Measurements from ENCODE around the gene REV1. TPM values are rescaled to one million over a fixed set of nuclear protein-coding genes. Genes with fewer than 3 reads are reported as not detected.
"Not testable (repeated sequence)": the region's sequence is repeated elsewhere in the genome, so short reads cannot be mapped to it uniquely, and the experiment has no call there.

Gene REV1
- total RNA-seq, 1 donor from 2014 or later = 24.4 TPM

DNA sequence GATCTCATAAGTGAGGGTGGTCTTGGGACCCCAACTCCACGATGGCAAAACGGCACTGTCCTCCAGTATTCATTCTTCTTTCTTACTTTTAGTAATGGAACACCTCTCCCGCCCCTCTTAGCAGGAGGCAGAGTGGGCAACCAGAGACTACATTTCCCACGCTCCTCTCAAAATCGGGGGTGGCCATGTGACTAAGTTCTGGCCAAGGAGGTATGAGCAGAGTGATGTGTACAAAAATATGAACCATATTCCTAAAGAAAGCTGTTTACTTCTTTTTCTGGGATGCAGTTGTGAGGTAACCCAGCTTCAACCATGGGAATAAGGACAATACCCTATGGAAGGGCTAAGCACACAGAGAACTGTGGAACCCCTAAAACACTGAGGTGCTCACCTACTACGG, 12.8 kb downstream of the REV1 start:
- H3K9ac ChIP-seq (ENCODE audit: low read length) = no peak overlapping the region
- H3K36me3 ChIP-seq (ENCODE audit: insufficient read depth, low read length) = no peaks in the 10 kb centered on the region
- no peak overlapping the region for H3K4me3 ChIP-seq (ENCODE audit: insufficient read depth, low read depth, low read length)
- no peaks in the 10 kb centered on the region for H3K9me3 ChIP-seq (ENCODE audit: insufficient read depth, low read depth, low read length)
- Mint-ChIP-seq H3K27me3 (ENCODE audit: low read depth, unreplicated experiment) (no peaks in the 10 kb centered on the region), H3K9me3 (ENCODE audit: unreplicated experiment) (no peaks in the 10 kb centered on the region), H3K4me1 (ENCODE audit: low read depth, unreplicated experiment) (peaks cover 24% of the 10 kb centered on the region), H3K4me3 (ENCODE audit: unreplicated experiment) (no peak overlapping the region), H3K27ac (ENCODE audit: unreplicated experiment) (peak overlapping the region; percentile 51), H3K36me3 (ENCODE audit: low read depth, unreplicated experiment) (no peaks in the 10 kb centered on the region)
- no peak overlapping the region for H3K4me2 ChIP-seq (ENCODE audit: low read length)
- peaks cover 98% of the 10 kb centered on the region for H3K79me2 ChIP-seq (ENCODE audit: insufficient read depth, low read length)
- peaks cover 47% of the 10 kb centered on the region for H4K20me1 ChIP-seq (ENCODE audit: insufficient read depth, low read length)
- H3K4me1 ChIP-seq (ENCODE audit: insufficient read depth, low read length) = peaks cover 6% of the 10 kb centered on the region
- no peaks in the 10 kb centered on the region for H3K27me3 ChIP-seq (ENCODE audit: insufficient read depth, low read length)
- H3K27ac ChIP-seq (ENCODE audit: low read depth, low read length) = no peak overlapping the region
- no peak overlapping the region for H2AFZ ChIP-seq (ENCODE audit: low read depth, low read length)
- no peak for DNase-seq (ENCODE audit: low read depth)
- no peak for TF ChIP-seq EZH2 (IDR thresholded peaks at IDR 0.05; ENCODE audit: insufficient read depth, low read length)
- no peak for TF ChIP-seq CTCF (IDR thresholded peaks at IDR 0.05; ENCODE audit: insufficient read depth, low read depth, low read length)
- FAIRE-seq = no peak

- no peak for FAIRE-seq
- Histone ChIP-seq H3K4me3 (ENCODE audit: insufficient read depth, low read depth, low read length) (no peak overlapping the region), H3K79me2 (ENCODE audit: insufficient read depth, low read length) (peaks cover 98% of the 10 kb centered on the region), H3K9ac (ENCODE audit: low read length) (no peak overlapping the region), H3K27ac (ENCODE audit: low read depth, low read length) (no peak overlapping the region), H2AFZ (ENCODE audit: low read depth, low read length) (no peak overlapping the region), H3K4me1 (ENCODE audit: insufficient read depth, low read length) (peaks cover 6% of the 10 kb centered on the region), H3K9me3 (ENCODE audit: insufficient read depth, low read depth, low read length) (no peaks in the 10 kb centered on the region), H3K36me3 (ENCODE audit: insufficient read depth, low read length) (no peaks in the 10 kb centered on the region), H4K20me1 (ENCODE audit: insufficient read depth, low read length) (peaks cover 42% of the 10 kb centered on the region), H3K27me3 (ENCODE audit: insufficient read depth, low read length) (no peaks in the 10 kb centered on the region), H3K4me2 (ENCODE audit: low read length) (no peak overlapping the region)
- Mint-ChIP-seq H3K4me3 (ENCODE audit: unreplicated experiment) (no peak overlapping the region), H3K9me3 (ENCODE audit: unreplicated experiment) (no peaks in the 10 kb centered on the region), H3K4me1 (ENCODE audit: low read depth, unreplicated experiment) (peaks cover 23% of the 10 kb centered on the region), H3K27ac (ENCODE audit: unreplicated experiment) (peak overlapping the region; percentile 51), H3K36me3 (ENCODE audit: low read depth, unreplicated experiment) (no peaks in the 10 kb centered on the region), H3K27me3 (ENCODE audit: low read depth, unreplicated experiment) (no peaks in the 10 kb centered on the region)
- TF ChIP-seq EZH2 (IDR thresholded peaks at IDR 0.05; ENCODE audit: insufficient read depth, low read length) (no peak), CTCF (IDR thresholded peaks at IDR 0.05; ENCODE audit: insufficient read depth, low read depth, low read length) (no peak)
- no peak for DNase-seq (ENCODE audit: low read depth)
These were observed 13.2 kb downstream of the REV1 start for GRCh38 chr2:99476629-99477028.

DNA sequence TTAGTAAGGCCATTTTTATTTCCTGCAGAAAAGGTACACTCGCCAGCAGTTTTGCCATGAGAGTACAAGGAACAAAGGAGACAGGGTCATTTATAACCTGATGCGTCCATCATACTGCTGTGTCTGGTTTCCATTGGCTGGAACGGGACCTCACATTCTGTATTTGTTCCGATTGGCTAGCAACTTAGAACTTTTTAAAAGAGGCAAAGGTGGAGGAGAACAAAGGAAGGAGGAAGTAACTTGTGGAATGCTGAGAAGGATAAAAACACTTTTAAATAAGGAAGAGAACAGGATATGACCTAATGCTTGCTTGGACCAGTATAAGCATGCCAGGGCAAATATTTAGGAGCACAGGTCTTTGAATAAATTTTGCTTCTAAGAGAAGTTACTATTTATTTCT, 14.7 kb downstream of the REV1 start:
- not testable (repeated sequence) for H3K4me3 ChIP-seq (ENCODE audit: insufficient read depth, low read depth, low read length); H3K9me3 Mint-ChIP-seq (ENCODE audit: unreplicated experiment); H2AFZ ChIP-seq (ENCODE audit: low read depth, low read length); H3K36me3 Mint-ChIP-seq (ENCODE audit: low read depth, unreplicated experiment); H3K4me1 ChIP-seq (ENCODE audit: insufficient read depth, low read length); H3K27me3 Mint-ChIP-seq (ENCODE audit: low read depth, unreplicated experiment); H3K9ac ChIP-seq (ENCODE audit: low read length); DNase-seq (ENCODE audit: low read depth); H3K4me3 Mint-ChIP-seq (ENCODE audit: unreplicated experiment); H3K36me3 ChIP-seq (ENCODE audit: insufficient read depth, low read length); H3K27me3 ChIP-seq (ENCODE audit: insufficient read depth, low read length); H3K9me3 ChIP-seq (ENCODE audit: insufficient read depth, low read depth, low read length); FAIRE-seq
- peaks cover 43% of the 10 kb centered on the region for H4K20me1 ChIP-seq (ENCODE audit: insufficient read depth, low read length)
- peak overlapping the region; percentile 20 for H3K27ac ChIP-seq (ENCODE audit: low read depth, low read length)
- H3K4me1 Mint-ChIP-seq (ENCODE audit: low read depth, unreplicated experiment) = peaks cover 19% of the 10 kb centered on the region
- peak overlapping the region; percentile 10 for H3K27ac Mint-ChIP-seq (ENCODE audit: unreplicated experiment)
- H3K4me2 ChIP-seq (ENCODE audit: low read length) = peak overlapping the region; percentile 64
- H3K79me2 ChIP-seq (ENCODE audit: insufficient read depth, low read length) = peaks cover 98% of the 10 kb centered on the region

Data from astrocyte (in vitro differentiated cells and primary cell).